GM20000 (cell line): Measurements from ENCODE around the gene USP40.

Source experiments
- DNase-seq: peaks from one replicate; pipeline ENCODE4 v3.0.0; 2012; ENCODE audit warnings: low spot score
- TF ChIP-seq, protein P1 (sequence below): IDR thresholded peaks from 2 replicates; pipeline ENCODE4 v1.5.1; 2012; ENCODE audit warnings: mild to moderate bottlenecking, control low read depth; ENCODE audit errors: extremely low read depth, missing control alignments

The USP40 gene

DNA sequence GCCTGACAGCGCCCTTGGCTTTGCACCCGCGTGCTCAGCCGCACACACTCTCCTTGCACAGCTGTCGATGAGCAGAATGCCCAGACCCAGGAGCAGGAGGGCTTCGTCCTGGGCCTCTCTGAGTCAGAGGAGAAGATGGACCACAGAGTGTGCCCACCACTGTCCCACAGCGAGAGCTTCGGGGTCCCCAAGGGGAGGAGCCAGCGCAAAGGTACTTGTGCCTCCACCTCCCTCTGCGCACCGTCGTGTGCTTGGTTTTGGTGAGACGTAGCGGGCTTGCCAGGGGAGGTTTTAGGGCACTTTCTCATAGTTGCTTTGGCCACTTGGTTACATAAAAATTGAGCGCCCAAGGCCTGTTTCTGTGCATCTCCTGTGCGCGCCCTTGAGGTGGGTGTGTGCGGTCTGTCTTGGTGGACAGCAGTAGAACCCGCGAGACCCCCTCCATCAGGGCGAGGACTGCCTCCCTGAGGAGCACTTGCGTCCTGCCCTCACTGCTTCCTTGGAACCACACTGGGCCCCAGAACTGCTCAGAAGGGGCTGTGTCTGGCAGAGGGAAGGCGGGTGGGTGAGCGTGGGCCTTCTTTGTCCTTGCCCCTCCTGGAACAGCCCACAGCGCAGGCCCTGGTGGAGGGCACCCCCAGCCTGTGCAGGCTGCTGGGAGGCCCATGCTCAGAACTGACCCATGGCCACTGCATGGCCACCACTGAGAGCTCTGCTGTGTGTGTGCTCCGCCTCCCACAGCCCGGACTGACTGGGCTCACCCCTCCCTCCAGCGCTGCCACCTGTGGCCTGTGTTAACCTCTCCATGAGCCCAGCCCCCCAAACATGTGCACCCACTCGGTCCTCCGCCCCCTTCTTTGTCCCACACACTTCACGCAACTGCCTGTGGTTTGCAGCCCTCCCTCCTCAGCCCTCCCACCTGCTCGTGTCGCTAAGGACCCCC lies 116.4 kb downstream of the USP40 start:
- no peak for DNase-seq

DNA sequence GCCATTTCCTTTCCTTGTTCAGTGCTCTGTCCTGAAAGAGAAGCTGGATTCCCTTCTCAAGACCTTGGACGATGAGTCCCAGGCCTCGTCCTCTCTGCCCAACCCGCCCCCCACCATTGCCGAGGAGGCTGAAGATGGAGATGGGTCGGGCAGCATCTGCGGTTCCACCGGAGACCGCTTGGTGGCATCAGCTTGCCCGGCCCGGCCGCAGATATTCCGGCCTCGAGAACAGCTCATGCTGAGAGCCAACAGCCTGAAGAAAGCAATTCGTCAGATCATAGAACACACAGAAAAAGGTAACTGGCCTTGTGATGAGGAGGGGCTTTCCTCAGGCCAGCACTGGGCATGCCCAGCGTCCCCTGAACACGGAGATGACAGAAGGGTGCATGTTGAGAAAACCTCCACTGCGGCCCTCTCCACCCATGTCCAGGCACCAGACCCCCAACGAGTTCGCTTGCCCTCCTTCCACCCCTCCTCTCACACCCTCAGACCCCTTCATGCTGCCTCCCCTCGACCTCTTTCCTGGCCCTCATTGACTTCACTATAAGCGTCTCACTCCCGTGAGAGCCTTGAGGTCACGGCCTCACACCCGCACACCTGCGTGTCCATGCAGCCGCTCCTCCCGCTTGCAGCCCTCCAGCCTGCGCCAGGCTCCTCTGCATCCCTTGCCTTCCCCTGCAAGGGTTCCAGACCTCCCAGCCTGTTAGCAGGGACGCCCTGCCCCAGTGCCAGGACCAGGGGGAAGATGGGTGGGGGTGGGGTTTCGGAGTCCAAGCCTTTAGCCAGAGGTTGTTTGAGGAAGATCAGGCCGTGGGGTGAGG lies 117.3 kb downstream of the USP40 start:
- no peak for DNase-seq
- TF ChIP-seq, protein P1, sequence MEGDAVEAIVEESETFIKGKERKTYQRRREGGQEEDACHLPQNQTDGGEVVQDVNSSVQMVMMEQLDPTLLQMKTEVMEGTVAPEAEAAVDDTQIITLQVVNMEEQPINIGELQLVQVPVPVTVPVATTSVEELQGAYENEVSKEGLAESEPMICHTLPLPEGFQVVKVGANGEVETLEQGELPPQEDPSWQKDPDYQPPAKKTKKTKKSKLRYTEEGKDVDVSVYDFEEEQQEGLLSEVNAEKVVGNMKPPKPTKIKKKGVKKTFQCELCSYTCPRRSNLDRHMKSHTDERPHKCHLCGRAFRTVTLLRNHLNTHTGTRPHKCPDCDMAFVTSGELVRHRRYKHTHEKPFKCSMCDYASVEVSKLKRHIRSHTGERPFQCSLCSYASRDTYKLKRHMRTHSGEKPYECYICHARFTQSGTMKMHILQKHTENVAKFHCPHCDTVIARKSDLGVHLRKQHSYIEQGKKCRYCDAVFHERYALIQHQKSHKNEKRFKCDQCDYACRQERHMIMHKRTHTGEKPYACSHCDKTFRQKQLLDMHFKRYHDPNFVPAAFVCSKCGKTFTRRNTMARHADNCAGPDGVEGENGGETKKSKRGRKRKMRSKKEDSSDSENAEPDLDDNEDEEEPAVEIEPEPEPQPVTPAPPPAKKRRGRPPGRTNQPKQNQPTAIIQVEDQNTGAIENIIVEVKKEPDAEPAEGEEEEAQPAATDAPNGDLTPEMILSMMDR: no peak

More for the DNA sequence above, 116.4 kb downstream of the USP40 start:
- TF ChIP-seq, protein P1: no peak

DNA sequence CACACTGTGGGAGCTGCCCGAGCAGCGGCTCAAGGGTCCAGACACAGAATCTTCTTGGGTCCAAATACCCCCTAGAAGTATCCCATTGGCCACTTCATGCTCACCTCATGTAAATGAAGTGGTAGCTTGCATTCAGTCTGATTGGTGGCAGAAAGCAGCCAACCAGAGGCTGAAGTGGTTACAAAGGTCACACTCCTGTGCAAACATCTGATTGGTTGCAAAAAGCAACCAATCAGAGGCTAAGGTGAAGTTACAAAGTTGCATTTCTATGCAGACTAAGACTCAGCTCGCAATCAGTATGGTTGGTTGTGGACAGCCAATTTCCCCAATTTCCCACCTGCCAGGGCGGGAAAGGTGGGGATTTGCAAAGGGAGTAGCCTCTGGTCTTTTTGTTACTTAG lies 118.0 kb downstream of the USP40 start:
- DNase-seq: no peak
- TF ChIP-seq, protein P1: no peak

DNA sequence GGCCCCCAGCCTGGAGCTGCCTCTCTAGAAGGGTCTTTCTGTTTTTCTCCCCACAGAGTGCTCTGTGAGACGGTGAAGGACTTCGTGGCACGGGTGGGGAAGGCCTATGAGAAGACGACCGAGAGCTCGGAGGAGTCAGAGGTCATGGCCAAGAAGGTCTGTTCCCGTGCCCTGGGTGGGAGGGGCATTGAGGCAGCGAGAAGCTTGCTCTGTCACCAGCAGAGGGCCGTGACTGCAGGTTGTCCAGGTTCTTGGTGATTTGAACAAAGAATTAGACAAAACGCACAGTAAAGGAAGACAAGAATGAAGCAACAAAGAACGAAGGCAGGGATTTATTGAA lies 118.4 kb downstream of the USP40 start:
- TF ChIP-seq, protein P1: no peak
- no peak for DNase-seq

DNA sequence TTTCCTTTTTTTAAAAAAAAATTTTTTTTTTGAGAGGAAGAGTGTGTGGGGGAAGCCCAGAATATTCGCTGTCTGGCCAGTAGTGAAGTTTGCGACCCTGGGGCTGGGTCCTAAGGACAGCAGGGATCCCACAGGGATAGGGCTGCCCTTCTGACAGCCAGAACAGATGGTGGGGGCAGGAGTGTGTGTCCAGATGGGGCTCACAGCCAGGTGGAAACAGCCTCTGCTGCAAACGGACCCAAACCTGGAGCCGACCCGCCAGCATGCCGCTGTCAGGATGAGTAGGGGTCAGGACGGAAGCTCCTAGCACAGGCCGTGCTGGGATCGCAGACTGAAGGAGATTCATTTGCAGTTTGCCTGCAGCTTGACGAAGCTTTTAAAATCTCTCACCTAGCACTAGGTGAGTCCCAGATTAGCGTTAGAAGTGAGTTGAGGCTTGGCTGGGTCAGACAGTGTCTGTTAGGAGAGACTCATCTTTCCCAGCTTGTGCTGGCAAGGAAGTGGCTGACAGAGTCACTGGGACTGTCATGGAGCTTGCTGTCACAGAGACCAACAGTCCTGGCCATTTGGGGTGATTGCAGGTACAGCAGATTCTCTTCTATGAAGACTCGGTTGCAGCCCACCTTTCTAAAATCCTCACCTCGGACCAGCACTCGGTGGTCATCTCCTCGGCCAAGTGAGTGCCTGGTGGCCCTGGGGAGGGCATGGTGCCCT lies 118.9 kb downstream of the USP40 start:
- TF ChIP-seq, protein P1: no peak

DNA sequence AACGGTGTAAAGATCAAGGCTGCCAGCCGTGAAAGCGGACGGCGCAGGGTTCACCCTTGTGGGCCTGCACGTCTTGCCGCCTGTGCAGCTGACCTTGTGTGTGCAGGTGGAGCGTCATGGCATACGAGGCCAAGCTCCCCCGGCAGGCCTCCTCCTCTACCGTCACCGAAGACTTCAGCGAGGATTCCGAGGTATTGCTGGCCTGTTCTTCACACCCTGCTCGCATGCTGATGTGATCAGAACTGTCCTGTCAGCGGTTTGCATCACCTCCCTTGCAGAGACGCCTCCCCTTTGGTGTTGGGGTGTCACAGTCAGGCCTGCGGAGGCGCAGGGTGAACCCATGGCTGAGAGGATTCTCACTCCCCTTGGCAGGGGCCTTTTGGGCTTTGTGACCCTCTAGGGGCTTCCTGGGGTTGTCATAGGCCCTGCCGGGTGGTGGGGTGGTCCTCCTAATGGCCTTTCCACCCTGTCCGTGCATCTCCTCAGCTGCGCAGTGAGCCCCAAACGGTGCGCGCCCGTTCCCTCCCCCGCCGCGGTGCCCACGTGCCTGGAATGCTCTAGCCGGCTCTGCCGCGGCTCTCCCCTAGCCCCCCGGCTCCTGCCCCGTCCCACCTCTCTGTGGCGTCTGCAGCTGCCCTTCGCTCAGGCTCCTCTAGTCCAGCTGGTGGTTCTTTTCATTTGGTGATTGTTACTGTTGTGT lies 119.8 kb downstream of the USP40 start:
- TF ChIP-seq, protein P1: no peak
- no peak for DNase-seq

More for the DNA sequence above, 118.9 kb downstream of the USP40 start:
- no peak for DNase-seq
